ENCODE measurements around the gene LY6G5B.

DNA sequence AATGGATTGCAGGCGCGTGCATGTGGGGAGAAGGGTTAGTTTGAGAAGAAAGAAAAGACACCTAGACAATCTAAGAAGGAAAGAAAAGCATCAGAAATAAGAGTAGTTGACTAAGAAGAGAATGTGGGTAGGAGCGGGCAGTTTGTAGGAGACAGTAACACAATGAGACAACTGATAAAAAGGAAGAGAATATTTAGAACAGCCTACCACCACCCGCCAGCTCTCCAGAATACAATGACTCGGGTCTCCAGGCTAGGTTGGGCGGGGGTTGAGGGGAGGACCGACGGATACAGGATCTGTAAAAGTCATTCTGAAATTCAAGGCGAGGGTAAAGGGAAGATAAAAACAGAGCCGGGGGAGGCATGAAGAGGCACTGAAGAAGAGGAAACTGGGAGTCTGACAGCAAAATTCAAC lies 32.6 kb downstream of the LY6G5B start:
- TF ChIP-seq, protein P1, sequence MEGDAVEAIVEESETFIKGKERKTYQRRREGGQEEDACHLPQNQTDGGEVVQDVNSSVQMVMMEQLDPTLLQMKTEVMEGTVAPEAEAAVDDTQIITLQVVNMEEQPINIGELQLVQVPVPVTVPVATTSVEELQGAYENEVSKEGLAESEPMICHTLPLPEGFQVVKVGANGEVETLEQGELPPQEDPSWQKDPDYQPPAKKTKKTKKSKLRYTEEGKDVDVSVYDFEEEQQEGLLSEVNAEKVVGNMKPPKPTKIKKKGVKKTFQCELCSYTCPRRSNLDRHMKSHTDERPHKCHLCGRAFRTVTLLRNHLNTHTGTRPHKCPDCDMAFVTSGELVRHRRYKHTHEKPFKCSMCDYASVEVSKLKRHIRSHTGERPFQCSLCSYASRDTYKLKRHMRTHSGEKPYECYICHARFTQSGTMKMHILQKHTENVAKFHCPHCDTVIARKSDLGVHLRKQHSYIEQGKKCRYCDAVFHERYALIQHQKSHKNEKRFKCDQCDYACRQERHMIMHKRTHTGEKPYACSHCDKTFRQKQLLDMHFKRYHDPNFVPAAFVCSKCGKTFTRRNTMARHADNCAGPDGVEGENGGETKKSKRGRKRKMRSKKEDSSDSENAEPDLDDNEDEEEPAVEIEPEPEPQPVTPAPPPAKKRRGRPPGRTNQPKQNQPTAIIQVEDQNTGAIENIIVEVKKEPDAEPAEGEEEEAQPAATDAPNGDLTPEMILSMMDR (IDR thresholded peaks at IDR 0.05), result no peak
- TF ChIP-seq POLR2AphosphoS5 (IDR thresholded peaks at IDR 0.05) (no peak), POLR2A (IDR thresholded peaks at IDR 0.05) (no peak)
